Inflammatory macrophage (primary cell): Measurements from ENCODE around the gene PPFIBP2.

ENCODE experiments used
- DNase-seq, 2 donors: peaks; one replicate each; pipeline ENCODE4 v3.0.0-alpha.2; 2020 to 2022

Gene PPFIBP2

DNA sequence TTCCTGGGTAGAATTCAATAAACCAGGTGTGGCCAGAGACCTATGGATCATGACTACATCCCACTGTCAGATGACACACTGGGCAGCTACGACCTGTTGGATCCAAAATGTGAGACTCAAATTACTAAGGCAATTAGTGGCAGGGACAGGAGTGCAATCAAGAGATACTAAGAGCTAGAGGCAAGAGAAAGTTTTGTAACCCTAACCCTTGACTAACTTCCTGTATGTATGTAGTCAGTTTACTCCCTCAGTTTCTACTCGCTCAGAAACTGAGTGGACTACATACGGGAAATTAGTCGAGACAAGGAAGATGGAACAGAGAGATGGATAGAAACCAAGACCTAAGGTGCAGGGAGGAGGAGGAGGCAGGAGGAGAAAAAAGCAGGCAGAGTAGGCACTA, 156.8 kb downstream of the PPFIBP2 start:
- DNase-seq, result peak; percentile 19 to 60

DNA sequence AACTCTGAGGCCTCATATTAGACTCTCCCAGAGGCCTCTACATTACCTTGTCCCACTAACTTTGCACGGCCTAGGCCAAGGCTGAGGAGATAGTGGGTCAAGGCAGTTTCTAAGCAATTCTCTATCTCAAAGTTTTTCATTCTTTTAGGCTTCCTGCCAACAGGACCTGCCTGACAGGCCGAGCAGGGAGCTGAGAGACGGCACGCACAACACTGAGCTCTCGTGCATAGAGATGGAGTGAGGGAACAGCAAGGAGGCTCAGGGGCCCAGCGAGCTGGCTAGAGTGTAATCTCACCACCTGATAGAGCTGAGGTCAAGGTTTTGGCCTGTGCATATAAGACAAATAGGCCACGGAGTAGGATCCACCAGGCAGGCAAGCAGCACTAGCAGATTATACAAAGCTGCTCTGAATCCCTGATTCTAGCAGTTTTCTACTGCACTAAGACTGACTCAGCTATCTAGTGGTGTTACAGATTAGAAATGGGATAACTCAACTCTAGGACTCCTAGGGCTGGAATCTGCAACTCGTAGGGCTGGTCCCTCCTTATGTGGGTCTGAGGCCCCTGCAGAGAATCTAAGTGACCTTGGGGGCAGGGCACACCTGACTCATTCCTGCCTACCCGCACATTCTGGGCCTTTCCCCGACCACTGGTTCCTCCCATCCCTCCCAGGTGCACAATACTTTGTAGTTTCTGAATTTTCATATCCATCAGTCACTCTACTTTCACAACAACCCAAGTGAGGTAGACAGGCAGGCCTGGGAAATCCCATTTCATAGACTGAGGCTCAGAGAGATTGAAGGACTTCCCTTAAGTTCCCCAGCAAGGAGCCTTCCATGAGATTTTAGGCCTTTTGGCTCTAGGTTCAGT, 157.8 kb downstream of the PPFIBP2 start:
- DNase-seq, result no peak

DNA sequence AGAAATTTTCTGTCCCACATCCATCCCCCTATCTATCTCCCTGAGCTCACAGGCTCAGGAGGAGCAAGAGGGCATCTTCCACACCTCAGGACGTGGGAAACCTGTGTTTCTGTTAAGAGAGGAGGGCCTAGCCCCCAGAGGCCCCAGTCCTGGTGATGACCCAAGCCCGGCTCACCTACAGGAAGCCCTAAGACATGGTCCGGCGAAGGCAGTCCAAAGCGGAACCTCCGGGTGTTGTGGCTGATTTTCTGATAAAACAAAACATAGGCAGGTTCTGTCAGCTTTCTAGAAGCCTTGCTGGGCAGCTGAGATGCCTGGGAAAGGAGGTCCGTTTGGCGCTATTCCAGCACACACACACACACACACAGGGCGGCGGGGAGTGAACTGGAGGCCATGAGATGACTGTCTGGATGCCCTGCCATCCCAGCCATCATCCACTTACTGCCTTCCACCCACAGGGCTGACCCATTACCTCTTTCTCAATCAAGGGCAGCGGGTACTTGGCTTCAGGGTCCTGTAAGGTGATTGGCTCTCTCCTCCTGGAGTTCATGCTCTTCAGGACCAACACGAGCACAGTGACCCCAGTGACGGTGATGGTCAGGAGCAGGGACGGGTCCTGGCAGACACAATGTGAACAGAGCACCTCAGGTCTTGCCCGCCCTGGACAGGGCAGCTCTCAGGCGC, 158.6 kb downstream of the PPFIBP2 start:
- no peak for DNase-seq

- peak; percentile 18 to 32 for DNase-seq
Observed at GRCh38 chr11:7672960-7673723, 159.3 kb downstream of the PPFIBP2 start, which contains the start of gene CYB5R2. Gene CYB5R2 (minus strand): TSS chr11:7673500. CDS start chr11:7672825, 675 bp downstream.

DNA sequence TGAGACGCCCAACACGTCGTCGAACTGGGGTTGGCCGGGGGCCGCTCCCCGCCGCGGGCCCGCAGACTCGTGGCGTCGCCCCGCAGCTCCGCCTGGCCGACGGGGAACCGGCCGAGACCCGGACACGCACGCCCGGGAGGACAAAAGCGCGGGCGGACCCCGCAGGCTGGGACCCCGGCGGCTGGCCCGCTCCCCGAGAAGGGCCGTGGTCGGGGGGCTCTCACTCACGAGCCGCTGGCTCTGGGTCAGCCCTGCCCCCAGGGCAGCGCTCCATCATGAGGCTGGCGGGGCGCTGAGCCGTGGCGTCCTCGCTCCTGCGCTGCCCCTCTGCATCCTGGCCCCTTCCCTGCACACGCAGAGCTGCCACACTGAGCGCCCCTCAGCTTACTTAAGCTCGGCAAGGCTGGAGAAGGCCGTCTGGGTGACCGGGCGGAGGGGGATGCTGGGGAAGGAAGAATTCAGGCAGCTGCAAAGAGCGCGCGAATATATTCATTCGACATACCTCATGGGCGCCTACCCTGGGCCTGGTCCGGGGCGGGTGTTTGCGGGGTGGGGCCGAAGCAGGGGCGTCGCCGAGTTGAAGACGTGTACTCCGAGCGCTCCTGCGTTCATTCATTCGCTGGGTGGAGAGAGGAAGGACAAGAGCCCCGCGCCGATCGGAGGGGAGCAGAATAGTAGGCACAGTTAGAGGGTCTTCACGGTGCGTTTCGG, 160.1 kb downstream of the PPFIBP2 start:
- no peak for DNase-seq

DNA sequence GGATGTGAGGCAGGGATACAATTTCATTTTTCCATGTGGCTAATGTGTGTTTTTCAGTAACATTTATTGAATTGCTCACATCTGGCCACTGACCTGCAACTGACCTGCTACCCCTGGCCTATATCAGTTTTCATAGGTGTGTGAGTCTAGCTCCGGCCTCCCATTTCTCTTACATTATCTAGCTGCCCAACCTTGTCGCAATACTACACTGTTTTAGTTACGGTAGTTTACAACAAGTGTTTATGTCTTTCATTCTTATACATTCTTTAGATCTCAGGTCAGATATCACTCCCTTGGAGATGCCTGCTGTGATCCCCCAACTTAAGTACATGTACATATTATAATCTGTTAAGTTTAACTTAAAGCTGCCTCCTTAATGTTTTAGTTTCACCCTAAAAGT, 161.8 kb downstream of the PPFIBP2 start:
- no peak for DNase-seq

DNA sequence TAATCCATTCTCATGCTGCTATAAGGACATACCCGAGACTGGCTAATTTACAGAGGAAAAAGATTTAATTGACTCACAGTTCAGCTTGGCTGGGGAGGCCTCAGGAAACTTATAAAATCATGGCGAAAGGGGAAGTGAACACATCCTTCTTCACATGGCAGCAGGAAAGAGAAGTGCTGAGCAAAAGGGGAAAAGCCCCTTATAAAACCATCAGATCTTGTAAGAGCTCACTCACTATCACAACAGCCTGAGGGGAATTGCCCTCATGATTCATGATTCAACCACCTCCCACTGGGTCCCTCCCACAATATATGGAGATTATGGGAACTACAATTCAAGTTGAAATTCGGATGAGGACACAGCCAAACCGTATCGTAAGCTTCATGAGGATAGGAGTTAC, 163.3 kb downstream of the PPFIBP2 start:
- peak; percentile 74 to 91 for DNase-seq

DNA sequence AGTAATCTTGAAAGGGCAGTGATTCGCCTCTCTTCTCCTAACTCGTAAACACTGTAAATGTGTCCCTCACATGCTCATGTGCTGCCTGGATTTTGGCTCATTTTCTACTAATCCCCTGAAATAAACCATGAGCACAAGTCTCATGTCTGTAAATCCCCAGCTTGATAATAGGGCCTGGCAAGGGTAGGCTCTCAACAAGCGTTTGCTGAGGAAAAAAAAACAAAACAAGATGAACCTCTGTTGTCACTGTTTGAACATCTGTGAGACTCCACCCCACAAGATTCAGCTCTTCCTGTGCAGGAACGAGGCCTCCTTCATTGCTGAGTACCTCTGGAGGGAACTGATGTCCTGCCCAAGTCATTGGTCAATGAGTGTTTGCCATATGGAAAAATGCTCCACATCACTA, 164.0 kb downstream of the PPFIBP2 start:
- no peak for DNase-seq

- DNase-seq, result no peak
Observed at GRCh38 chr11:7683571-7683970, 169.8 kb downstream of the PPFIBP2 start.

- DNase-seq, result no peak
Observed at GRCh38 chr11:7686761-7687160, 173.0 kb downstream of the PPFIBP2 start.

DNA sequence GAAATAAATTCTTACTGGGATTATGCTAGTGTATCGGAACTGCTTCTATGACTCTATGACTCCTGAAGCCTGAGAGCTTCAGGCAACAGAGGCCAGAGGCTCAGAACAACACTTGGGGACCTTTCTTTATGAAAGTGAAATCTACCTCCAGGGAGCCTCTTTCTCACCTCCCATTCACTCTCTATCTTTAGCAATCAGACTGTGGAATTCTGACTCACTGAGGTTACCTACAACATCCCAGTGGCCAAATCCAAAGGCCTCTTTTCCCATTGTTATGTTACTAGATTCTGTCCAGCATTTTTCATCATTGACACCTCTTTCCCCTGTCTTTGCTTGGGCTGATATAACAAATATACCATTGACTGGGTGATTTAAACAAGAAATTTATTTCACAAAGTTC, 173.6 kb downstream of the PPFIBP2 start:
- no peak for DNase-seq

DNA sequence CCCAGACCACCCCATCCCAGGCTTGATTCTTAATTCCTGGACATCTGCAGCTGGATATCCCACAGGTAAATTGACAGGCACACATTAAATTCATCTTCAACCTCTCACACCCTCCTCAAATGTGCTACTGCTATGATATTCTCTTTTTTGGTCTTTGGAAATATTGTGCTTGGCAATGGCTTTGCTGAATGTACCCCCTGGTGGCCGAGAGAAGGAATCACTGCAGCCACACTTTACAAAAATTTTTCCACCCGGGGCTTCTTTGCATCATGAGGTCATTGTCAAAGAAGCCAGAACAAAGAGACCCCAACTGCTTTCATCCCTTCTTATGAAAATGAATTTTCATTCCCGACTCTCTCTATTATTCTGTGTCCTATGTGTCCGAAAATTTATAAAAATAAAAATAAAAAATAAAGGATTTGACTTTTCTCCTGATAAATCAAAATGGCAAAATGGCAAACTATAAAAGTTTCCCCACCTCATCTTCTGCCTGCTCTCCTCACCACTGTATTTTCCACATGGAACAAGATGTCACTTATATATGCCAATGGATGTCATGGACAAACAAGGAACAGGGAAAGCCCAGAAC, 174.5 kb downstream of the PPFIBP2 start:
- DNase-seq, result peak; percentile 34 to 47

DNA sequence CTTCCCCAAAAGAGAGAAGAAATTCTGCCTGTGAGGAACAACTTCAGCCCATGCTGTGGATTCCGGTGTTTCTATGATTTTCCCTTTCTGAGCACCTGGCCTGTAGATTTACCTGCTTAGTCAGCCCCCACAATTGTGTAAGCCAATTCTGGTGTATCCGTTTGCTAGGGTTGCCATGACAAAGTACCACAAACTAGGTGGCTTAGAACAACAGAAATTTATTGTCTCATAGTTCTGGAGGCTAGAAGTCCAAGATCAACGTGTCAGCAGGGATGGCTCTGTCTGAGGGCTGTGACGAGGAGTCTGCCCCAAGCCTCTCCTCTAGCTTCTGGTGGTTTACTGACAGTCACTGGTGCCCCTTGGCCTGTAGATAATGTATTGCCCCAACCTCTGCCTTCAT, 175.4 kb downstream of the PPFIBP2 start:
- DNase-seq, result no peak

- peak in 1 of 2 donors; percentile 29 for DNase-seq
Observed at GRCh38 chr11:7690648-7691047, 176.8 kb downstream of the PPFIBP2 start.

DNA sequence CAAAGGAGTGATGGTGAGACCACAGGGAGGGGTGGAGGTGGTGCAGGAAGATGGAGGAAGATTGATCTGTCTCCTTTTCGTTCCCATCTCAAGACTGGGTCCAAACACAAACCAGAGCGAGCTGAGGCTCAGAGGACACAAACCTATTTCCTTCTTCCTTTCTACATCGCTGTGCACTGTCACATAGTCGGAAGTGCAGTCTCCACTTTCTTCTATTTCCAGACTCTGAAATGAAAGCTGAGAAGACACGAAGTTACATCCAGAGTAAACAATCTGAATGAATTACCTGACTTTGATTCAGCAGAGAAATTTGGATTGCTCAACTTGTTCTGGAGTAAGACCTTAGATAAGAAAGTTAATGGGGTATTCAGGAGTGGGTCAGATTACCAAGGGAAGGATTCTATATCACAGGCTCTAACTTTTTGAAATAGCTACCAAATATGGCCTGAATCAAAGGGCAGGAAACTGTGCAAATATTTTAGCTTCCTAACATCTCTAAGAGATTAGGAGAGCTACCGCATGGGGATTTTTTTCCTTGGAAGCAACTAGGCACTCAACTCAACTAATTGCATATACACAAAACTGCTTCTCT, 178.1 kb downstream of the PPFIBP2 start:
- no peak for DNase-seq

DNA sequence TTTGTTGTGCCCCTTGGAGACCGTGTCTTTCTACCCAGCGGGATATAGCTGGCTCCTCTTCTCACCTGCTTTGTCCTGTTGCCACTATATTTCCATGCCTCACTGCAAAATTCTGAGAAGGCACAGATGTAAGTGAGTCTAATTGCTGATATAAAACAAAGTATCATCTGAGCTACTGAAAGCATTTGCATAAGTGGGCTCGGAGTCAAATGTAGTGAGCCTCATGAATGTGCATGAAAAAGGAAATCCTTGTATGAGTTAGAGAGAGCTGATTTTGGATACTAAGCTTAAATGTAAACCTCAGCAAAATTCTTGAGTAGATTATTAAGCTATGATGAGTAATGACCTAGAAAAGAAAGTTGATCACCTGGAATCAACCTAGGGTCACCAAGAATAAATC, 178.6 kb downstream of the PPFIBP2 start:
- DNase-seq, result no peak

DNA sequence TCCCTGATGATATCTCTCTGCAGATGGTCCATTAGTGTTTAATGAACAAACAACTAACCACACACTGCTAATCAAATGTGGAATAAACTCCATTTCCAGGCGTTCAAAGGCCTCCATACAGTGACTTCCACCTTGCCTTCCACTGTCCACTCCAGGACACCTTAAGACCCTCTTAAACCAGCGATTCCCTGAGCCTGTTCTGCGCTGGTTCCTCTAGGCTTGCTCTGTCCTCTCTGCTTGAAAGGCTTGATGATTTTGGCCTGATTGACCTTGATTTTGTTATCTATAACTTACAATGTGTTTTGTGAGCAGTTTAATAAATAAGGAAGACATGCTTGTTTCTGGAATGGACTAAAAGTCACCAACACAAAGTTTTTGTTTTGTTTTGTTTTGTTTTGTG, 180.4 kb downstream of the PPFIBP2 start:
- no peak for DNase-seq

- DNase-seq, result no peak
Observed at GRCh38 chr11:7696424-7696823, 182.6 kb downstream of the PPFIBP2 start.
